GM19372 (cell line): ENCODE data around the gene RIMKLB.

Experiments used
- ATAC-seq: cut with Tn5 transposase; IDR thresholded peaks from one replicate; pipeline ENCODE4 v1.9.1; 2021; ENCODE audit warnings: mild to moderate bottlenecking, low read depth, moderate library complexity; ENCODE audit not compliant: unreplicated experiment

The RIMKLB gene, protein sequence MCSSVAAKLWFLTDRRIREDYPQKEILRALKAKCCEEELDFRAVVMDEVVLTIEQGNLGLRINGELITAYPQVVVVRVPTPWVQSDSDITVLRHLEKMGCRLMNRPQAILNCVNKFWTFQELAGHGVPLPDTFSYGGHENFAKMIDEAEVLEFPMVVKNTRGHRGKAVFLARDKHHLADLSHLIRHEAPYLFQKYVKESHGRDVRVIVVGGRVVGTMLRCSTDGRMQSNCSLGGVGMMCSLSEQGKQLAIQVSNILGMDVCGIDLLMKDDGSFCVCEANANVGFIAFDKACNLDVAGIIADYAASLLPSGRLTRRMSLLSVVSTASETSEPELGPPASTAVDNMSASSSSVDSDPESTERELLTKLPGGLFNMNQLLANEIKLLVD

DNA sequence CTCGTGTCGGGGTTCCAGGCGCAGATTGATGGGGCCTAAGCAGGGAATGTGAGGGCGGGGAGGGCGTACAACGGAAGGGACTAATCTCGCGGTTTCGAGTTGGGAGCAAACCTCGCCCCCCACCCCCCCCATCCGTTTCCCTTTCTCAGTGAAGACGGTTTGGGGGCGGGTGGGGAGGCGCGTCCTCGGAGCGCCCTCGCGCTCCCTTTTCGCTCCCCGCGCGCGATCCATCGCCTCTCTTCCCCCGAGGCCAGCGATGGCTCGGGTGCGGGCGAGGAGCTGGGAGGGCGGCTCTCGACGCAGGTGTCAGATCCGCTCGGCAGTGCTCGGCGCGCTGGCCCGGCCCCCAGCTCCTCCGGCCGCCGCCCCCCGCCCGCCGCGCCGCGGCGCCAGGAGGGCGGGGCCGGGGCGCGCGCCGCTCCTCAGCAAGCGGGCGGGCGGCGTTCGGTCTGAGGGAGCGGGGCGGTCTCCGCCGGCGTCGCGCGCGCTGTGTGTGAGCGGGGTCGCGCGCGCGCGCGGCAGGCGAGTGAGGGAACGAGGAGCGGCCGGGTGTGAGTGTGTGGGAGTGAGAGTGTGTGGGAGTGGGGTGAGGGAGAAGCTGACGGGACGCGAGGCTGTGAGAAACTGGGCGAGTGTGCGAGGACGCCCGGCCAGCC lies at the start of gene RIMKLB:
Gene RIMKLB, plus strand, starts transcription at position 516 of the 656 bp plus-strand sequence. CDS start 15,876 bp downstream, outside the sequence.
- peak; percentile 82 for ATAC-seq

DNA sequence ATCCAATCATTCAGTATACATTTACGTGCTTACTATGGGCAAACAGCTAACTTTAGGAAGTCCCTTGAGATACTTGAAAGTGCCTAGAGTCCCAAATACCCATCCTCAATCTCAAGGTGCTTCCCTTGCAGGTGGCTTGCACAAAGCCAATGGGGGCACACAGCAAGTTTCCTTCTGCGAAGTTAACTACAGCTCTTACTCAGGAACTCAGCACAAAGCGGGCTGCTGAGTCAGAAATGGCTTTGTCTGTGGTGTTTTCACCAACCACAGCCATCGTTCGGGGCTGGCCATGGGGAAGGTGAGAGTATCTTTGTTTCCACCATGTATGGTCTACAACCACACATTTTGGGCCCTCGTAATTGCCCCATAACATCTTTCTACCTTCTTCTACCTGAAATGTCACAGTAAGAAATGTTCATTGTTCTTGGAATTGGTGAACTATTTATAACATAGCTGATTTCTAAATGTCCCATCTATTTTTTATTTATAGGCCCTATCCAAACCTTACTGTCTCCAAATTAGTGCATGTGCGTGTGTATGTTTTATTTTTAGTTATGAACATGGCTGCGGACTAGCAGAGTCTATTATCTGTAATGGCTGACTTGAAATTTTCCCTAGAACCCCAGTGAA lies 49.1 kb upstream of the RIMKLB start:
- ATAC-seq, result peak; percentile 50

DNA sequence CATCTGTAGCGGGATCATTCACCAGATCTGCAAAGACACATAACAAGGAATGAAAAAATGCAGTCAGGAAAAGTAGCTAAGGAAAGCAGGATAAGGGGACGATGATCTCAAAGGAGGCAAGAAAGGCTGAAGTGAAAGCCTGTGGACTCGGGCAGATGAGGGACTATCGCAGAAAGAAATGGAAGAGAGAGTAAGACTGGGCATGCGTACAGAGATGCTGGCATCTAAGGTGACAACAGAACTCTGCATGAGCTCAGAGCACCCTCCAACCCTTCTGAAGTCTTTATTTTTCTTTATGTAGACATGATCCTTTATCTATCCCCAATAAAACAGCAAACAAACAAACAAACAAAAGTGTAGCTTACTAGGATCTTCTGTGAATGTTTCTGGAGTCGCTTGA lies 42.4 kb upstream of the RIMKLB start:
- no peak for ATAC-seq

DNA sequence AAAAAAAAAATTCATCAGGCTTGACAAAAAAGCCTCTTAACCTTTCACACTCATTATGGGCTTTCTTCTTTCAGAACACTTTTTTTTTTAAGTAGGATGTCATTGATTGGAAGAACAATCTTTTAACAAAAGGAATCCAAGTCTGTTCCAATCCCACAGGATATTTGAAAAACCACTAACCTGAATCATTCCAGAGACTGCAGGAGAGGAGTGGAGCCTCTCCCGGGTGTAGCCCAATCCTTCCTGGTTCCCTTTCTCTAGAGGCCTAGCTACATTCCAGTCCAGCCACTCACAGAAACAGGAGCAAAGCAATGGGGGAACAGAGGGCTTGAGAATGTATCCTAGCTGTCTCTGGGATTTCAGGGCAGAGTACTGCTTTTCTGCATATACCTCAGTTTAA lies 39.4 kb upstream of the RIMKLB start:
- no peak for ATAC-seq

DNA sequence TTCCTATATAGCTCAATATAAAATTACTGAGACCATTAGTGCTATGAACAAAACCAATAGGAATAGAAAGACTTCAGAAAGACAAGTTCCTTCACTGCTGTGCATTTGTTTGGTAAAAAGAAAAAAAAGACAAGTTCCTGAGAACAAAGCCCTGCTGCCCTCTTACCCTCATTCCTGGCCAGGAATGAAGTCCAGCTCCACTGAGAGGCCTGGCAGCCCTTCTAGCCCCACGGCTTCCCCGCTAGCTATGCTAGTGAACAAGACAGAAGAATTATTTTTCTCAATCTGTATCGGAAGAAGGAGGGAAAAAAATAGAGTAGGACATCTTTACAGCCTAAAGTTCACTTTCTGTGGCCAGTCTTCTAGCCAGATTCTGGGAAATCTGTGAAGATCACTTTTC lies 36.8 kb upstream of the RIMKLB start:
- no peak for ATAC-seq

DNA sequence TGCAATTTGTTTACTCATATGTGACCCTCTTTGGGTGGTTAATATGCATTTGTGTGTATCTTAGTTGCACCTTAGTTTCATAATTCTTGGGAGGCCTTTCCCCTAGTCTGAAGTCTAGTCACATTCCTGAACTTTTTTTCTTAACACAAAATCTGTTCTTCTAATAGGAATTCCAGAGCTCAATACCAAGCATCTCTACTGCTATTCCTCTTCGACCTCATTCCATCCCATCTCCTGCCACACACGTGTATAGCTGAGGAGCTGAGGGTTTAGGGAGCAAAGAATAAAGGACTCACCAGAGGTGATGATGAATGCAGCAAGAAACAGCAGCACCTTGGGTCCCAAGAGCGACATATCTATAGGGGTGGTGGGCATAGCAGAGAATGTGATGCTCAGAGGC lies 36.0 kb upstream of the RIMKLB start:
- no peak for ATAC-seq

DNA sequence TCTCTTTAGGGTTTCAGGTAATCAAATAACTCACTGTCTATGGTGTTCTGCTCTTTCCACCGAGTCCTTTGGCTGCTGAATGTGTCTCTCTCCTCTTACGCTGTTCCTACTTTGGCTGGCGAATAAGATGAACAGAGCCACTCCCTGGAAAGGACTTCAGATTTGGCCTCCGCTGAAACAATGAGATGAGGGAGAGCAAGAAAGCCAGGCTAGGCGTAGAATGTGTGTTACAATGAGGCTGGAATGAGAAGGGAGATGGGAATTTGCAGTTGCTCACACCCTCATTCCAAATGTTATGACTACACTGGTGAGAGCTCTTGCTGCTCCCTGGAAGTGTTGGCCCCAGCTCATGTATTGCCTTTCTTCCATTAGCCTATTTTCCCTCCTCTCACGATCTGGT lies 35.2 kb upstream of the RIMKLB start, which contains the start of gene MFAP5:
Gene MFAP5, minus strand, starts transcription at position 234 of the 400 bp plus-strand sequence. CDS start 722 bp downstream, outside the sequence.
- no peak for ATAC-seq

DNA sequence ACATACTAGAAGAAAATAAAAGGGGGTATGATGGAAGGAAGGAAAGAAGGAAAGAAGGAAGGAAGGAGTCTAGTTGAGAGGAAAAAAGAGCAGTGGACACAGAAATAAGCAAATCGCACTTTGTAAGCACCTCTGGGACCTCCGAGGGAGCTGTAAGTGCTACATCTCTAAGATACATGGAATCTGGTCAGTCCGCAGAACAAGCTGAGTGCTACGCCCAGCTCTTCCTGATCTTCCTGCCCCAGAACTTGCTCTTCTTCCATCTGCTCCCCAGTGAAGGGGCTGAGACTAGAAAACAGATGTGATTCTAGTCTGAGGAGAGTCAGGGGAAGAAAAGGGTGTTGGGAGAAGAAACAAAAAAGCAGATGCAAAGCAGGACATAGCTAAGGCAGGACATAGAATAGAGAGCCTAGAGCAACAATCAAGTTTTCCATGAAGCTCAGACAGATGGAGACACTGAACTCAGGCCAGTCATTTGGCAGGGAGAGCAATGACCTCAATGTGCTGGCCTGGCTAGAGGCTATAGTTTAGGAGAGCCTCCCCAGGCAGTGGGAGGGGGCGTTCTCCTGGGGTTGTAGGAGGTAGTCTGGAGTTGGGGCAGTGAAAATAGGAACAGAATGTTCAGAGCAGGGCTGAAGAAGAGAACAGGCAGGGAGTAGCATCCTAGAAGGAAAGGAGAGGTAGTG lies 33.4 kb upstream of the RIMKLB start:
- no peak for ATAC-seq

DNA sequence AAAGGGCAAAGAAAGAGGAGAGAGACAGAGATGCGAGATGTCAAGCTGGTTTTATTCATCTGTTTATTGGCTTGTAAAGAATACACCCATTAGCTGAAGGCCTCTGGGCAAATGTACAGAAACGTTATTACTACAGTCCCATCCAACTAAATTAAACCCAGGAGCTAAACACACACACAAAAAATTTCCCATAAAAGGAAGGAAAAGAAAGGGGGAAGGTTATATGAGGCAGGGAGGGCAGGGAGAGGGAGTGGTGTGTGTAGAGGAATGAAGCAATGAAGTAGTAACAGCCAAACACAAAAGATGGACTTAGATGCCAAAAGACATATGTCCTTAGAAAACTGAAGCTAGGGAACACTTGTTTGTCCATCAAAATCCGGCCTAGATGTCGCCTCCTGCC lies 32.0 kb upstream of the RIMKLB start:
- no peak for ATAC-seq

DNA sequence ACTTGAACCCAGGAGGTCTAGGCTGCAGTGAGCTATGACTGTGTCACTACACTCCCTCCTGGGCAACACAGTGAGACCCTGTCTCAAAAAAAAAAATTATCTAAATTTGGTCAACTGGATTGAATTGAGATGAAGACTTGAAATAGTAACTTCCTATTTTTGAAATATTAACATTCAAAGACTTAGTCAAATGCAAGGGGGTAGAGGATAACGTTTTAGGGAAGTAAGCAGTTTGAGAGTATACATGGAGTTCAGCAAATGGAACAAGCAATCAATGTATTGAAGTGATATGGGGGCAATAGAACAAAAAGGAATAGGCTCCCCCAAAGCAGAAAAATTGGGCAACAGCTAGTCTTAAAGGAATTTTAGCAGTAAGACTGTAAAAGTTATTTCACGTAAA lies 30.5 kb upstream of the RIMKLB start:
- ATAC-seq, result no peak

DNA sequence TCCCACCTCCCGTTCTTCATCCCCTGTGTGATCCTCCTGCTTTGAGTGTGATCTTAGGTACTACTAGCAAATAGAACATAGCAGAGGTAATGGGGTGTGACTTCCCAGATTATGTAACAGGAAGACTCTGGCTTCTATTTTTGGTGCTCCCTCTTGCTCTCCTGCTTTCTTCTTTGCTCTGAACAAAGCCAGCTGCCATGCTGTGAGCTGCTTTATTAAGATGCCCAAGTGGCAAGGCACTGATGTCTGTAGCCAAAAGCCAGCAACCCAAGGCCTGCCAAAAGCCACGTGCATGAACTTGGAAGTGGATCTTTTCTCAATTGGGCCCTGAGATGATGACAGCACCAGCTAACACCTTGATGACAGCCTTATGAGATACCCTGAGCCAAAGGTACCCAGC lies 29.4 kb upstream of the RIMKLB start:
- ATAC-seq, result no peak

DNA sequence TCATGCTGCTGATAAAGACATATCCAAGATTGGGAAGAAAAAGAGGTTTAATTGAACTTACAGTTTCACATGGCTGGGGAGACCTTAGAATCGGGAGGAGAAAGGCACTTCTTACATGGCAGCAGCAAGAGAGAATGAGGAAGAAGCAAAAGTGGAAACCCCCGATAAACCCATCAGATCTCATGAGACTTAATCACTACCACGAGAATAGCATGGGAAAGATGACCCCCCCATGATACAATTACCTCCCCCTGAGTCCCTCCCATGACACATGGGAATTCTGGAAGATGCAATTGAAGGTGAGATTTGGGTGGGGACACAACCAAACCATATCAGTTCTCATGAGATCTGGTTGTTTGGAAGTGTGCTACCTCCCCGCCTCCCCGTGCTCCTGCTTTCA lies 25.4 kb upstream of the RIMKLB start:
- ATAC-seq, result no peak

DNA sequence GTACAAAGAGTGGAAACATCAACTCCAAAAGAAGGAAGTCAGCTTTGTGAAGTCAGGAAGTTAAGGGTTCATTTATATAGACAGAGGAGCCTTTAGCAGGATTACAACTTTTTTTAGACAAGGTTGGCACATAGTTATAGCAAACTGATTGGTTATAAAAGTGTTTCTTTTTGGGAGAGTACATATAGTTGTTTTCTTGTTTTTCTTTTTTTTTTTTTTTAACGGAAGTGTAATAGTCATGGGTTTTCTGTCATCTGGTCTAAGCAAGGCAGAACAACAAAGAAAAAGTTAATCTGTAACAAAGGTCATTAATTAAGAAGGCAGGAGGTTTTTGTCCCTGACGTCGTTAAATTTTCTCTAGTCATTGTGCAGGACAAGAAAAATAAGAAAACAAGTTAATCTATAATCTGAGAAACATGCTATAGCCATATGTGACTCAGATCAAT lies 22.2 kb upstream of the RIMKLB start:
- ATAC-seq, result no peak

DNA sequence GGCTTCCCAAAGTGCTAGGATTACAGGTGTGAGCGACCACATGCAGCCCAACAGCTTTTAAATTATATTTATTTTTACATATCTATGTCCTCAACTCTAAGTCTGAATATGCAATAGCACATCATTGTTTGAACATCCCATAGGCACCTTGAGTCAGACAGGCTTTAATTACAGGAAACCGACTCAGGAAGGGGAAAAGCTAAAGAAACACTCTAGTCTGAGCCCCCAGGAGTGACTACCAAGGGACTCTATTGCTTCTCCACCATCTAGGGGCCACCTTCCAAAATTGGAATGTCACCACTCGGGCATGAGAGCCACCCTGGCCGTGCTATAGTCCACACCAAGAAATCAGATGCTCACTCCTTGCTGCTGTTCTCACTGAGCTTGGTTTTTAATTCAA lies 21.1 kb upstream of the RIMKLB start:
- ATAC-seq, result no peak

DNA sequence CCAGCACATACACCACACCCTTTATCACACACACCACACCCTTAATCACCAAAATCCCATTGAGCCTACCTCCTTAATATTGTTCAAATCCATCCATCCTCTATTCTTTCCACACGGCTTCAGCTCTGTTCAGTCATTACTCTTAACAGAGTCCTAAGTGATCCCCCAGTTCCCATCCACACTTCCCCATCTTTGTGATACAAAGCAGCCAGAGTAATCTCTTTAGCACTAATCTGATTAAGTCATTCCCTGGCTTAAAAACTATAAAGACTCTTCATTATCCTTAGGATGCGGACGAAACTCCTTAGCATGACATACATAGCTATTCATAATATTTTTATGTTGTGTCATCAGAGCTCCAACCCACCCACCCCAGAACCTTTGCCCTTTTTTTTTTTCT lies 20.4 kb upstream of the RIMKLB start:
- ATAC-seq, result no peak

DNA sequence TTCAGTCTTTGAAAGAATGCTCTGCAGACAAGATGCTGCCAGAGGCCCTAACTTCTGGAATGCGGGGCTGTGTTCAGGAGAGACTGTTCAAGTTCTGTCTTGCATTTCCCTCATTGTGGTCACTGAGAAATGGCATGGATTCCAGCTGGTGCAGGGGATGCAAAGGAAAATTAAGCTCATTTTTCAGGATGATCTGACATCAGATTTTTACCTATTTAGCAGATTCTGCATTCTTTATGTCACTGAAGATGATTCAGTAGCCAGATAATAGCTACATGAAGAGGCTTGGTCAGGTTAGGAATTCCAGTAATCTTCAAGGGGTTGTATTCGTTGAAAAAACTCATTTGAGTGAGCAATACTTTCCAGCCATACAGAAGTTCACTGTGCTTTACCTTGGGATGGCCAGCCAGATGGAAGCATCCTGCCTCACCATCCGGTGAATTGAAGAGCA lies 19.1 kb upstream of the RIMKLB start:
- no peak for ATAC-seq

DNA sequence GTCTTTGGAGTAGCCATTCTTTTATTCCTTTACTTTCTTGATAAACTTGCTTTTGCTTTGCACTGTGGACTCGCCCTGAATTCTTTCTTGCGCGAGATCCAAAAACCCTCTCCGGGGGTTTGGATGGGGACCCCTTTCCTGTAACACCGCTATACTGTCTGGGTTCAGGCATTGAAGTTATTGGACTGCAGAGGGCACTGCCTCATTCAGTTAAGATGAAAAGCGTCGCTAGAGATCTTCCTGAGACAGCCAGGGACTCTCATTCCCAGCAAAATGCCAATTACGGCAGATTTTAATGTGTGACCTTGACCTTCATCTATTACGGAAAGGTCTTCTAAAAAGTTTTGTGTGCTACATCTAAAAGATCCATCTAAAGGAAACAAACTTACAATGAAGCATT lies 17.3 kb upstream of the RIMKLB start:
- no peak for ATAC-seq

DNA sequence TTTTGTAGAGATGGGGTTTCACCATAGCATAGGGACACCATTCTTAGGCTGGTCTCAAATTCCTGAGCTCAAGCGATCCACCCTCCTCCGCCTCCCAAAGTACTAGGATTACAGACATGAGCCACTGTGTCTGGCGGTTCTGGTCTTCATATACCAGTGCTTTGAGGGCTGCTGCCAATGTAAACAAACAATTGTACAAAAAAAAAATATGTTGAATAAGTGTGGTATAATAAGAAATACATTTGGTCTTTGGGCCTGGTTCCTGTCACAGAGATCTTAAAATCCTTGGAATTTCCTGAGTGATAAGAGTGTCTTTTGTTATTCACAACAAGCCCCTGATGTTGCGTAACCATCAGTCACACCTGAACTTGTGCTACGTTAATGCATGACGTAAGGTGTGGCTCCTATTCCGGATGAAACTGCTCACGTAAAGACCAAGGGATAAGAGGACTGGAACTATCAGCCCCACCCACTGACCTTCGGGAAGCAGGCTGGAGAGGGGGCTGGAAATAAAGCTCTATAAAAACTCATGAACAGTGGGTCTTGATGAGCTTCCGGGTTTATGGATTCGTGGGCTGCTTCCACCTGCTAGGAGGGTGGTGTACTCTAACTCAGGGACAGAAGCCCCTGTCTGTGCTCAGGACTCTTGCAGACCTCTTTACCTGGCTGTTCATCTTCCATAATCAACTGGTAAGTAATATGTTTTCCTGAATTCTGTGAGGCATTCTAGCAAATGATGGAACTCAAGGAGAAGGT lies 16.5 kb upstream of the RIMKLB start:
- ATAC-seq, result no peak

DNA sequence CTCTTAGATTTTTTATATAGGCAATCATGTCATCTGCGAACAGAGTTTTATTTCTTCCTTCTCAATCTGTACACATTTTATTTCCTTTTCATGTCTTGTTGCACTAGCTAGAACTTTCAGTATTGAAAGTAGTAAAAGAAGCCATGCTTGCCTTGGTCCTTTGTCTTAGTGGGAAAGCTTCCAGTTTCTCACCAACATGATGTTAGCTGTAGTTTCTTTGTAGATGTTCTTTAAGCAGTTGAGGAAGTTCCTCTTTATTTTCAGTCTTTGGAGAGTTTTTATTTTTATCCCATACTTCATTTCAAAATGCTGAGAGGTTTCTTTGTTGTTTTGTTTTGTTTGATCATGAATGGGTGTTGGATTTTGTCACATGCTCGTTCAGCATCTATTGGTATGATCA lies 12.7 kb upstream of the RIMKLB start:
- no peak for ATAC-seq
